Endodermal cell (in vitro differentiated cells): Measurements from ENCODE around the gene ULK3. TPM values are rescaled to one million over a fixed set of nuclear protein-coding genes. Genes with fewer than 3 reads are reported as not detected.

Source experiments
- DNase-seq: peaks from one replicate; pipeline ENCODE4 v3.0.0-alpha.2; 2017
- H3K27ac ChIP-seq: 2 replicates; pipeline ENCODE4 v1.5.1; 2013; ENCODE audit warnings: mild to moderate bottlenecking, low read depth, low read length, moderate library complexity
- H3K27me3 ChIP-seq: 2 replicates; pipeline ENCODE4 v1.6.1; 2013; ENCODE audit warnings: mild to moderate bottlenecking, low read length, moderate library complexity; ENCODE audit not compliant: insufficient read depth, control insufficient read depth, poor library complexity, severe bottlenecking
- H3K36me3 ChIP-seq: 2 replicates; pipeline ENCODE4 v1.7.0; 2013; ENCODE audit warnings: mild to moderate bottlenecking, low read length, moderate library complexity; ENCODE audit not compliant: control insufficient read depth, insufficient read depth
- H3K4me1 ChIP-seq: one replicate; pipeline ENCODE4 v1.7.0; 2013; ENCODE audit warnings: low read length; ENCODE audit not compliant: control insufficient read depth, insufficient read depth
- H3K4me3 ChIP-seq: 2 replicates; pipeline ENCODE4 v1.5.1; 2013; ENCODE audit warnings: mild to moderate bottlenecking, low read length, moderate library complexity
- H3K9ac ChIP-seq: 2 replicates; pipeline ENCODE4 v1.6.1; 2013; ENCODE audit warnings: mild to moderate bottlenecking, low read length, moderate library complexity; ENCODE audit not compliant: poor library complexity, severe bottlenecking; ENCODE audit errors: extremely low read depth
- H3K9me3 ChIP-seq: 2 replicates; pipeline ENCODE4 v1.6.1; 2013; ENCODE audit warnings: mild to moderate bottlenecking, low read length, moderate library complexity; ENCODE audit not compliant: control insufficient read depth
- H3K27ac Mint-ChIP-seq: 2 replicates; pipeline ENCODE4 v1.8.0; 2020; ENCODE audit warnings: mixed read lengths
- H3K27me3 Mint-ChIP-seq: 2 replicates; pipeline ENCODE4 v1.8.0; 2021; ENCODE audit warnings: mild to moderate bottlenecking, mixed read lengths; ENCODE audit not compliant: insufficient read depth
- H3K36me3 Mint-ChIP-seq: 2 replicates; pipeline ENCODE4 v1.8.0; 2020; ENCODE audit warnings: low read depth, mixed read lengths
- H3K4me1 Mint-ChIP-seq: 2 replicates; pipeline ENCODE4 v1.8.0; 2020; ENCODE audit warnings: mixed read lengths
- H3K4me3 Mint-ChIP-seq: 2 replicates; pipeline ENCODE4 v1.8.0; 2020; ENCODE audit warnings: mild to moderate bottlenecking, moderate library complexity, mixed read lengths
- H3K9me3 Mint-ChIP-seq: 2 replicates; pipeline ENCODE4 v1.8.0; 2020; ENCODE audit warnings: mild to moderate bottlenecking, mixed read lengths
- WGBS, 2 experiments: methylation state at CpG; one replicate each; pipeline versions ENCODE4 v1.1.5 to v1.1.7; 2013; ENCODE audit warnings: missing lambda C conversion rate in 2 of 2, mixed read lengths in 1 of 2; ENCODE audit not compliant: insufficient coverage in 1 of 2, insufficient read length in 1 of 2; 5-methylcytosine and 5-hydroxymethylcytosine counted together
- total RNA-seq, 2 donors: library from RNA; stranded (reverse); fragmentation: NEBNext Ultra II Directional in 1 of 2; extraction: Animal tissue kit (Norgen Biotek cat#: 25700) in 1 of 2; gene quantifications; 2 replicates in 1 of 2; 3 replicates in 1 of 2; pipeline ENCODE4 v1.2.1, GENCODE V29; 2021
- TF ChIP-seq, protein P1 (sequence below): fragments of 200-600 bp; sonication (generic); conservative IDR thresholded peaks from 2 replicates; pipeline ENCODE4 v1.5.0; 2021; ENCODE audit warnings: antibody characterized with exemption, mild to moderate bottlenecking

ULK3 gene
- total RNA-seq, 2 donors from 2014 or later = 33.9 to 36.2 TPM

- Mint-ChIP-seq H3K36me3 (peaks cover 28% of the 10 kb centered on the region), H3K4me1 (peaks cover 3% of the 10 kb centered on the region), H3K27me3 (no peaks in the 10 kb centered on the region), H3K9me3 (no peaks in the 10 kb centered on the region), H3K27ac (no peak overlapping the region), H3K4me3 (no peak overlapping the region)
- Histone ChIP-seq H3K9me3 (no peaks in the 10 kb centered on the region), H3K9ac (no peak overlapping the region), H3K27me3 (no peaks in the 10 kb centered on the region), H3K4me1 (no peaks in the 10 kb centered on the region), H3K27ac (no peak overlapping the region), H3K36me3 (peaks cover 42% of the 10 kb centered on the region), H3K4me3 (no peak overlapping the region)
- TF ChIP-seq, protein P1, sequence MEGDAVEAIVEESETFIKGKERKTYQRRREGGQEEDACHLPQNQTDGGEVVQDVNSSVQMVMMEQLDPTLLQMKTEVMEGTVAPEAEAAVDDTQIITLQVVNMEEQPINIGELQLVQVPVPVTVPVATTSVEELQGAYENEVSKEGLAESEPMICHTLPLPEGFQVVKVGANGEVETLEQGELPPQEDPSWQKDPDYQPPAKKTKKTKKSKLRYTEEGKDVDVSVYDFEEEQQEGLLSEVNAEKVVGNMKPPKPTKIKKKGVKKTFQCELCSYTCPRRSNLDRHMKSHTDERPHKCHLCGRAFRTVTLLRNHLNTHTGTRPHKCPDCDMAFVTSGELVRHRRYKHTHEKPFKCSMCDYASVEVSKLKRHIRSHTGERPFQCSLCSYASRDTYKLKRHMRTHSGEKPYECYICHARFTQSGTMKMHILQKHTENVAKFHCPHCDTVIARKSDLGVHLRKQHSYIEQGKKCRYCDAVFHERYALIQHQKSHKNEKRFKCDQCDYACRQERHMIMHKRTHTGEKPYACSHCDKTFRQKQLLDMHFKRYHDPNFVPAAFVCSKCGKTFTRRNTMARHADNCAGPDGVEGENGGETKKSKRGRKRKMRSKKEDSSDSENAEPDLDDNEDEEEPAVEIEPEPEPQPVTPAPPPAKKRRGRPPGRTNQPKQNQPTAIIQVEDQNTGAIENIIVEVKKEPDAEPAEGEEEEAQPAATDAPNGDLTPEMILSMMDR = no peak
- no peak for DNase-seq
- 93 to 94% methylated on average over 16 to 25 of the region's 25 CpGs for WGBS, 2 experiments
These were observed 44.3 kb downstream of the ULK3 start for GRCh38 chr15:74798388-74799254.

DNA sequence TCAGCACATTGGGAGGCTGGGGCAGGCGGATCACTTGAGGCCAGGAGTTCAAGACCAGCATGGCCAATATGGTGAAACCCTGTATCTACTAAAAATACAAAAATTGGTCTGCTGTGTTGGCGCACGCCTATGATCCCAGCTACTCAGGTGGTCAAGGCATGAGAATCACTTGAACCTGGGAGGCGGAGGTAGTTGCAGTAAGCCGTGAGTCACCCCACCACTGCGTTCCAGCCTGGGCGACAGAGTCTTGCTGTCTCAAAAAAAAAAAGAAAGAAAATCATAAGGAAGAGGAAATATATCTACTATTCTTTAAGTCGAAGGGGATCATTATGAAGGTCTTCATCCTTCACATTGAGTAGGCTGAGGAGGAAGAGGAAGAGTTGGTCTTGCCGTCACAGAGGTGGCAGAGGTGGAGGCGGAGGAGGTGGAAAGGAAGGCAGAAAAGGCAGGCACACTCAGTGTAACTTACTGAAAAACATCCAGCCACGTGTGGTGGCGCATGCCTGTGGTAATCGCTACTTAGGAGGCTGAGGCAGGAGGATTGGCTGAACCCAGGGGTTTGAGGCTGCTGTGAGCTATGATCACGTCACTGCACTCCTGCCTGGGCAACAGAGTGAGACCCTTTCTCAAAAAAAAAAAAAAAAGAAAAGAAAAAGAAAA lies 46.9 kb downstream of the ULK3 start:
- Histone ChIP-seq H3K27me3 (no peaks in the 10 kb centered on the region), H3K9me3 (no peaks in the 10 kb centered on the region), H3K4me3 (no peak overlapping the region), H3K4me1 (no peaks in the 10 kb centered on the region), H3K27ac (no peak overlapping the region), H3K36me3 (peaks cover 22% of the 10 kb centered on the region), H3K9ac (no peak overlapping the region)
- 91 to 96% methylated on average over 7 to 14 of the region's 14 CpGs for WGBS, 2 experiments
- TF ChIP-seq, protein P1 = no peak
- no peak for DNase-seq
- no peaks in the 10 kb centered on the region for H3K9me3 Mint-ChIP-seq
- H3K27me3 Mint-ChIP-seq = no peaks in the 10 kb centered on the region
- H3K27ac Mint-ChIP-seq = no peak overlapping the region
- H3K4me3 Mint-ChIP-seq = no peak overlapping the region
- H3K36me3 Mint-ChIP-seq = peaks cover 8% of the 10 kb centered on the region
- peaks cover 3% of the 10 kb centered on the region for H3K4me1 Mint-ChIP-seq

GRCh38 chr15:74794970-74795349 lies 48.0 kb downstream of the ULK3 start:
- H3K4me3 Mint-ChIP-seq = no peak overlapping the region
- H3K36me3 ChIP-seq = peaks cover 11% of the 10 kb centered on the region

More at GRCh38 chr15:74794970-74795349, 48.0 kb downstream of the ULK3 start:
- H3K27ac Mint-ChIP-seq = no peak overlapping the region
- Histone ChIP-seq H3K9me3 (no peaks in the 10 kb centered on the region), H3K27me3 (no peaks in the 10 kb centered on the region), H3K27ac (no peak overlapping the region), H3K9ac (no peak overlapping the region), H3K4me3 (no peak overlapping the region), H3K4me1 (no peaks in the 10 kb centered on the region)
- TF ChIP-seq, protein P1 = no peak
- no peak for DNase-seq
- H3K27me3 Mint-ChIP-seq = no peaks in the 10 kb centered on the region
- WGBS, 2 experiments = 86 to 88% methylated on average over 5 to 9 of the region's 9 CpGs
- no peaks in the 10 kb centered on the region for H3K9me3 Mint-ChIP-seq
- H3K4me1 Mint-ChIP-seq = no peaks in the 10 kb centered on the region
- H3K36me3 Mint-ChIP-seq = peaks cover 4% of the 10 kb centered on the region
